Subcutaneous abdominal adipose tissue (tissue), 5 donors: ENCODE data around the gene RMND1.
"Not testable (repeated sequence)": the region's sequence is repeated elsewhere in the genome, so short reads cannot be mapped to it uniquely, and the experiment has no call there.

Experiments
- H3K27ac ChIP-seq: one replicate; pipeline ENCODE4 v1.7.0; 2013; ENCODE audit warnings: low read depth, mild to moderate bottlenecking, inconsistent platforms, low read length, moderate library complexity
- H3K27me3 ChIP-seq, 5 donors: one replicate each; pipeline ENCODE4 v1.7.0; 2013; ENCODE audit warnings: low read length in 5 of 5, inconsistent platforms in 1 of 5; ENCODE audit not compliant: control insufficient read depth in 5 of 5, insufficient read depth in 4 of 5
- H3K36me3 ChIP-seq, 5 donors: one replicate each; pipeline ENCODE4 v1.7.0; 2013; ENCODE audit warnings: low read length in 5 of 5; ENCODE audit not compliant: control insufficient read depth in 5 of 5, insufficient read depth in 5 of 5
- H3K4me1 ChIP-seq, 5 donors: one replicate each; pipeline ENCODE4 v1.7.0; 2013; ENCODE audit warnings: low read length in 5 of 5, mild to moderate bottlenecking in 3 of 5, moderate library complexity in 1 of 5; ENCODE audit not compliant: control insufficient read depth in 5 of 5, insufficient read depth in 5 of 5
- H3K4me3 ChIP-seq, 5 donors: one replicate each; pipeline ENCODE4 v1.7.0; 2013; ENCODE audit warnings: low read length in 5 of 5, low read depth in 1 of 5
- H3K9ac ChIP-seq, 5 donors: one replicate each; pipeline ENCODE4 v1.7.0; 2013; ENCODE audit warnings: low read length in 5 of 5, mild to moderate bottlenecking in 4 of 5, moderate library complexity in 3 of 5
- H3K9me3 ChIP-seq, 5 donors: one replicate each; pipeline ENCODE4 v1.7.0; 2013; ENCODE audit warnings: low read length in 5 of 5; ENCODE audit not compliant: control insufficient read depth in 5 of 5
- donor health status: healthy.
- donor health status: healthy.
- donor health status: healthy.
- donor health status: healthy.
- donor health status: healthy.

Gene RMND1

DNA sequence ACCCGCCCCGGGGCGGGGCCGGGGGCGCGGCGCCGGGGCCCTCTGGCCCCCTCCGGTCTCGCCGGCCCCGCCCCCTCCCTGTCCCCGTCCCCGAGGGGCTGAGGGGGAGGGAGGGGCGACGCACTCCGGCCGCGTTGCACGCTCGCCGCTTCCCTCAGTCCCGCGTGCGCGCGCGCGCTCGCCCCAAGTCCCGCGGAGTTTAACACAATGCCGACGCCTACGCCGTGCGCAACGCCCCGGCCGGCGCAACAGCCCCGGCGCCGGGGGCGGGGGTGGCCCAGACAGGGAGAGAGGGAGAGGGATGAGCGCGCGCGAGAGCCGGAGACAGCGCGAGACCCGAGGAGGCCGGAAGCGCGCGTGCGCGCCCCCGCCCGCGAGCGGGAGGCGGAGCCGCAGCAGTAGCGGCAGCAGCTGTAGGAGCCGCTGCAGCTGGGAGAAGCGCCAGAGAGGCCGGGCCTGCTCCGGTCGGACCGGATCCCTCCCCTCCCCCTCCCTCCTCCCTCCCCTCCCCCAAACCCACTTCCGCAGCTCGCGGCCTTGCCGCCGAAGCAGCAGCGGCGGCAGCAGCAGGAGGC, 61.6 kb downstream of the RMND1 start:
- H3K9ac ChIP-seq, result peak overlapping the region in 2 of 5 donors; percentile 56 to 74
- peak overlapping the region in 4 of 5 donors; percentile 71 to 87 (median 81) for H3K4me3 ChIP-seq
- H3K36me3 ChIP-seq, result no peaks in the 10 kb centered on the region
- H3K4me1 ChIP-seq, result peaks cover 2 to 46% (median 43%) of the 10 kb centered on the region in 5 donors
- H3K27ac ChIP-seq, result peak overlapping the region; percentile 97
- H3K9me3 ChIP-seq, result no peaks in the 10 kb centered on the region
- H3K27me3 ChIP-seq, result no peaks in the 10 kb centered on the region

DNA sequence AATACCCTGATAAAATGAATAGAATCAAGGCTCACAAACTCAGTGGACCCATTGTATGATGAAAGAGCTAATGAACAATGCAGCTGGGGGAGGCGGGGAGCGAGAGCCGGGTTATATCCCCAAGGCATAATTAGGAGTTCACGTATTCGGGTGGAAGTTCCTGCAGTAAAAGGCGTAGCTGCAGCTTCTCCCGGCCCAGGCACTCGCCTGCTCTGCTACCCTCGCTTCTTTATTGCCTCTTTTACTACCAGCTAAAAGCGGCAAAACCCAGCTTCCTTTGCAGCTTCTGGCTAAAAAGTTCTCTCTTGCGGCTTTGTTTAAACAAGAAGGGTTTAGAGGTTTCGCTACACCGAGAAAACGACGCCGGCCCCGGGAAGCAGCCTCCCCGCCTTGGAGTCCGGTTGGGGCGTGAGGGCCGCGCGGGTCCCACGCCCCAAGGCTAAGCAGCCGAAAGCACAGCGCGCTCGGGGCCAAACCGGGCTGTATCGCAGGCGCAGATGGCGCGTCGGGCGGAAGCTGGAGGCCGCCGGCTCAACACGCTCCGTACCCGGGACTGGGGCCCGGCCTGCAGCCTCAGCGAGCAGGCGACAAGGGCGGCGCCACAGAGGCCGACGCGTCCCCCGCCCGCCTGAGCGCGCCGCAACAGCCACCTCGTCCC, 62.2 kb downstream of the RMND1 start:
- Histone ChIP-seq H3K4me3 (peak overlapping the region; percentile 71 to 93 (median 82)), H3K27me3 (no peaks in the 10 kb centered on the region), H3K4me1 (peaks cover 2 to 46% (median 36%) of the 10 kb centered on the region in 5 donors), H3K9me3 (no peaks in the 10 kb centered on the region), H3K36me3 (no peaks in the 10 kb centered on the region), H3K9ac (peak overlapping the region; percentile 21 to 89 (median 86)), H3K27ac (peak overlapping the region; percentile 97)

DNA sequence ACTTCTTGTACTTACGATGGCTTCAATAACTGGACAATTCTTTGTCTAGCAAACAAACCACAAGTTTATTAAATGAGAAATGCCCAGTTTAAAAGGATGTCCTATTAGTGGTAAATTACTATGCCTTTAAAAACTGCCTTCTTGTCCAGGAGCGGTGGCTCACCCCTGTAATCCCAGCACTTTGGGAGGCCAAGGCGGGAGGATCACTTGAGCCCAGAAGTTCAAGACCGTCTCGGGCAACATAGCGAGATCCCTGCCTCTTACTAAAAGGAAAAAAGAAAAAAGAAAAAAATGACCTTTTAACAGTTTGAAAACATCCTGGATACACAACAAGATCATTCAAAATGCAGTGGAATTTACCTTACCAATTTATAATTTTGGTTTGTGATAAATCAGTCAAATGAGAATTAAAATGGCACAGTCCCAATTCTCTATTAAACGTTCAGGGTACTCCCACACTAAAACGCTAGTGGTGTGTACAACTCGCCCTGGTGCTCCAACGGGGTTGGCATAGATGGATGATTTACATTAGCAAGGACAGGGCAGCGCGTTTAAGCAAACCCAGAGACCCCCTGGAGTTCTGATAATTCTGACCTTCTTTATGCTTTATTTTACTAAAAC, 62.8 kb downstream of the RMND1 start:
- no peaks in the 10 kb centered on the region for H3K9me3 ChIP-seq
- peak overlapping the region; percentile 71 to 93 (median 82) for H3K4me3 ChIP-seq
- peaks cover 2 to 44% (median 36%) of the 10 kb centered on the region in 5 donors for H3K4me1 ChIP-seq

DNA sequence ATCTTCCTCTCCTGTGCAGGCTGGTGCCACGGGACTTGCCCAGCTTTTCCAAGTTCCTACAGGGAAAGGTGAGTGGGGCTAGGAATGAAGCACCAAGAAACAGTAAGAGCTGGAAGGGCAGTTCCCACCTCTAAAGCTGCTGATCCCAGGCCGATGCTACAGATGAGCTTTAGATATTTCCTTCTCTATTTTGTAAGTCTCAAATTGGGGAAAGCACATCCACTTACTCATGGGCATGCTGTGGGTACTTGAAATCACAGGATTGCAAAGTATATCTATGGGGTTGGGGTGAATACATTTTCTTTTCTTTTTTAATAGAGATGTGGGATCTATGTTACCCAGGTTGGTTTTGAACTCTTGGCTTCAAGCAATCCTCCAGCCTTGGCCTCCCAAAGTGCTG, 63.7 kb downstream of the RMND1 start:
- H3K36me3 ChIP-seq, result no peaks in the 10 kb centered on the region
- no peaks in the 10 kb centered on the region for H3K9me3 ChIP-seq
- H3K4me1 ChIP-seq, result peaks cover 2 to 35% (median 28%) of the 10 kb centered on the region in 5 donors
- no peak overlapping the region for H3K27ac ChIP-seq
- no peak overlapping the region for H3K9ac ChIP-seq
- H3K4me3 ChIP-seq, result no peak overlapping the region
- no peaks in the 10 kb centered on the region for H3K27me3 ChIP-seq

More for the DNA sequence above, 62.8 kb downstream of the RMND1 start:
- no peaks in the 10 kb centered on the region for H3K27me3 ChIP-seq
- peak overlapping the region; percentile 21 to 89 (median 86) for H3K9ac ChIP-seq
- H3K27ac ChIP-seq, result peak overlapping the region; percentile 97
- no peaks in the 10 kb centered on the region for H3K36me3 ChIP-seq

DNA sequence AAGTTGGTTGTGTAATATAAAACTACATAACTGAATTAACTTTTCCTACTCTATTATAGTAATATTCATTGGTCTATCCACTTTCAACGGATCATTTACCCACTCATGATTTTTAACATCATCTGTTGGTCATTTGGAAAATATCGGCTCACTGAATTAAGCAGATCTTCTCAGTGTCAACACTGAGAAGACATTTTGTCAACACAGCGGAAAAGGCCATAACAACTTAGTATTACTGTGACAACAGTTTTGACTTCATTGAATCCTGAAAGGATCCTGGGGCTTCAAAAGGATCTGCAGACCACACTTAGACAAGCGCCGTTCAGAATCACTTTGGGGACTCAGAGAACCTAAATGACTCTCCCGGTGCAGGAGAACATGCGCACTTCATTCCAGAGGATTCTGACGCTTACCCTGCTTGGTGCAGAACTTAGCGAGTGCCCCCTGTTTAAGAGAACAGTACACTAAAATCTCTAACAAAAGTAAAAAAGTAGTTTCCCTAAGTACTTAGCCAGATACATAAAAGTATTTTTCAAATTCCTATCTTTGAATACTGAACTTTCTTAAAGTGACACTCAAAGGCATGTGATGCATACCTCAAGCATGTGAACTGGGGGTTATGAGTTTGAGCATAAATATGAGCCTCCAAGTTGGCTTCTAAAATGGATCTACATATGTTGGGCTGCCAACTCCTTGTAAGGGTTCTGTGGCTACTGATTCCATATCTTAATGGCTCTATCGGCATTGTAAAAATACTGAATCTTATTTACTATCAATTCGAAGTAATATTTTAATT, 64.6 kb downstream of the RMND1 start:
- Histone ChIP-seq H3K9ac (no peak overlapping the region), H3K36me3 (no peaks in the 10 kb centered on the region), H3K4me1 (peaks cover 2 to 26% (median 20%) of the 10 kb centered on the region in 5 donors), H3K4me3 (no peak overlapping the region), H3K27me3 (no peaks in the 10 kb centered on the region), H3K9me3 (no peaks in the 10 kb centered on the region), H3K27ac (no peak overlapping the region)

DNA sequence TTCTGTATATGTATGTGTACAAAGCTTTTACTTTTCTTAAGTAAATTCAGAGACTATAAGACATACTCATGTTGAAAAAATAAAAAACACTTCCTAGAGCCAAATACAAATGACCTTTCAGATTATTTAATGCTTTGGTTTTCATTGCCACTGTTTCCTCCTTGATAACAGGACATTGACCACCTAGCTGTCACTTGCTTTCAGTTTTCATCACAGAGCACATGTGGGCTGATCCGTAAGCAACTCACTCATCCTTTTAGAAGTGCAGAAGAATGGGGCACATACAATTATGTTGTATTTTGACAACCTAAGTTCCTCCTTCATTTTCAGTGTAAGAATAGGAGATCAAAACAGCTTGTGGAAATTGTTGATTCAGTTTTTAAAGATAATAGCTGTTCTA, 66.7 kb downstream of the RMND1 start:
- Histone ChIP-seq H3K27ac (no peak overlapping the region), H3K4me1 (peaks cover 2 to 27% (median 18%) of the 10 kb centered on the region in 5 donors), H3K9me3 (no peaks in the 10 kb centered on the region), H3K36me3 (no peaks in the 10 kb centered on the region), H3K9ac (no peak overlapping the region), H3K27me3 (no peaks in the 10 kb centered on the region), H3K4me3 (no peak overlapping the region)

DNA sequence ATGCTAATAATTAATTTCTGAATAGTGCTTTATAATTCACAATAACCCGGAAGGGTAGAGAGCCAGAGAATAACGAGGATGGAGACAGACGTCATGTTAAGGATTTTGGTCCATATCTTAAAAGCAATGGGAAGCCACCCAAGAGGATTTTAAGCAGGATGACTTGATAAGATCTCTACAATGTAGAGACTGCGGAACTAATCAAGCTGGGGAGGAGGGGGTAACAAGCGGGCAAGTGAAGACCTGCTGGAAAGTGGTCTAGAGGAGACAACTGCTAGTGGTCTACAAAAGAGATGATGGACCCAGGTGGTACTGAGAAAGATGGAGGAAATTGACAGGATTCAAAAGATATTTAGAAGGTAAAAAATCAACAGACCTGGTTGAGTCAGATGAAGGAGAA, 67.8 kb downstream of the RMND1 start:
- no peak overlapping the region for H3K9ac ChIP-seq
- no peaks in the 10 kb centered on the region for H3K36me3 ChIP-seq
- H3K27ac ChIP-seq, result no peak overlapping the region
- H3K4me3 ChIP-seq, result no peak overlapping the region
- H3K27me3 ChIP-seq, result no peaks in the 10 kb centered on the region
- no peaks in the 10 kb centered on the region for H3K9me3 ChIP-seq
- peaks cover 2 to 23% (median 14%) of the 10 kb centered on the region in 5 donors for H3K4me1 ChIP-seq

DNA sequence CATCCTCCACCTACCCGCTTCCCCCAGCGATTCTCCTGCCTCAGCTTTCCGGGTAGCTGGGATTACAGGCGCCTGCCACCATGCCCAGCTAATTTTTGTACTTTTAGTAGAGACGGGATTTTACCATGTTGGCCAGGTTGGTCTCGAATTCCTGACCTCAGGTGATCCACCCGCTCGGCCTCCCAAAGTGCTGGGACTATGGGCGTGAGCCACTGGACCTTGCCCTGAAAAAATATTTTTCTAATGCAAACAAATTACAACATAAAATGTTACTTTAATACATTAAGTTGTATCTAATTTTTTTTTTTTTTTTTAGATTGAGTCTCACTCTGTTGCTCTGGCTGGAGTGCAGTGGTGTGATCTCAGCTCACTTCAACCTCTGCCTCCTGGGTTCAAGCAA, 69.3 kb downstream of the RMND1 start:
- H3K4me1 ChIP-seq, result peaks cover 0 to 13% (median 8%) of the 10 kb centered on the region in 5 donors
- not testable (repeated sequence) for H3K4me3 ChIP-seq, H3K36me3 ChIP-seq, H3K9ac ChIP-seq, H3K27me3 ChIP-seq, H3K9me3 ChIP-seq, H3K27ac ChIP-seq

DNA sequence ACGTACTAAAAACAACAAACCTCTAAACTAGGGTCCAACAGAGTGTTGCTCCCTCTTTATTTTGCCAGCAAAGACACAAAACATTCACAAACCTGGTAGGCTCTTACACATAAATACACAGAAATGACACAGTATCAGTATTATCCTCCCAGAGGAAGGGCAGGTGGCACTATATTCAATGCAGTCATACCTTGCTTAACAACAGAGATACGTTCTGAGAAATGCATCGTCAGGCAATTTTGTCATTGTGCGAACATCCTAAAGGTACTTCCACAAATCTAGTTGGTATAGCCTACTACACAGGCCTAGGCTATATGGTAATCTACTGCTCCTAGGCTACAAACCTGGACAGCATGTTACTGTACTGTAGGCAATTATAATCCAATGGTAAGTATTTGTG, 70.2 kb downstream of the RMND1 start:
- Histone ChIP-seq H3K27ac (no peak overlapping the region), H3K9me3 (no peaks in the 10 kb centered on the region), H3K9ac (no peak overlapping the region), H3K27me3 (no peaks in the 10 kb centered on the region), H3K4me1 (peaks cover 0 to 13% (median 8%) of the 10 kb centered on the region in 5 donors), H3K36me3 (no peaks in the 10 kb centered on the region), H3K4me3 (no peak overlapping the region)
